NCI-H510A (cell line): ENCODE results near the gene PSMB11.

ENCODE experiments used
- DNase-seq: peaks from one replicate; lab custom pipeline; 2025; lab: John Stamatoyannopoulos, UW

PSMB11 gene

DNA sequence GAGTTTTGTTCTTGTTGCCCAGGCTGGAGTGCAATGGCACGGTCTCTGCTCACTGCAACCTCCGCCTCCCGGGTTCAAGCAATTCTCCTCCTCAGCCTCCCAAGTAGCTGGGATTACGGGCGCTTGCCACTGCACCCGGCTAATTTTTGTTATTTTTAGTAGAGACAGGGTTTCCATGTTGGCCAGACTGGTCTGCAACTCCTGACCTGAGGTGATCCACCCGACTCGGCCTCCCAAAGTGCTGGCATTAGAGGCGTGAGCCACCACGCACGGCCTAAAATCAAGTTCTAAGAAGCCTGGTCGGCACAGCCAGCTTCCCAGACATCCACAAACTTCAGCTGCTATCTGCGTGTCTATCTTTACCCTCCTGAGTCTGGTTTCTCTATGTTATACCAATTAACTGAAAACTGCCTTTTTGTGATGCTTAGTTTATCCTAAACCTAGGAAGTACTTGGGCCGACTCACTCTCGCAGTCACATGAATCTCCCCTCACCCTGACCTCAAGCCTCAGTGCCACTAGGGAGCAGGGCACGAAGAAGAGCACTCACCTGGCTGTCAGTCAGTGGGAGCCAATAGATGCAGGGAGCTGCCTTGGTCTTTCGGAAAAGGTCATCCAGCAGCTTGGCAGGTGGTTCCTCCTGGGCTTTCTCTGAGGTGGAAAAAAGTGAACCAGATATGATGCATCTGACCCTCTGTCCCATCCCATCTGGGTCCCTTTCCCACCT lies 18.7 kb downstream of the PSMB11 start:
- no peak for DNase-seq

DNA sequence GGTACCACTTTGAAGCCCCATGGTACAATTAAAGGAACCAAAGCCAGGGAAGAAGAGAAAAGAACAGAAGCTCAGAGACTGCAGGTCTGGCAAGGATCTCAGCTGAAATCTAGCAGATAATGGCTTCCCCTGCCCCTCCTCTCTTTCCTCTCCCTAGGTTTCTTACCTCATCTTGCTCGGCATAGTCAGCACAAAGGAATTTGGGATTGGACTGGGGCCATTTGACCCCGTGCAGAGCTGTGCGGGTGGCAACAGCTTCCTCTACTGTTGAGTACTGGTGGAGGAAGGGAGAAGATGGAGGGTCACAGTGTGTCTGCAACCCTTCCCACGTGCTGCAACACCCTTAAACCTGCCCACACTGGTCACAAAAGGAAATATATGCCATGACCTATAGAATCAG lies 20.0 kb downstream of the PSMB11 start:
- DNase-seq: no peak

DNA sequence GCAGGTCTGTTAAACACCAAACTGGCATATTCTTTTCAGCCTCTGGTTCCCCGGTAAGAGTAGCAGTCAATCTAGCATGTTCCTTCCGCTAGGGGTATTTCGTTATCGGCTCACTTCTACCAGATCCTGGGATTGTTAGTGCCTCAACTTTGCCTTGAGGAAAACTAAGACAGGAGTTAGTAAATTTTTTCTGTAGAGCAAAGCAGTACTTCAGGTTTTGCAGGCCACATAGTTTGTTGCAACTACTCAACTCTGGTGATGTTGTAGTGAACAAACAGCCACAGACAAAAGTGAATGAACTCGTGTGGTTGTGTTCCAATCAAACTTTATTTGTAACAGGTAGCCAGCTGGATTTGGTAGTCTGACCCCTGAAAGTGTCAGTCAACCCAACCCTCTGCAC lies 21.6 kb downstream of the PSMB11 start:
- DNase-seq: no peak

DNA sequence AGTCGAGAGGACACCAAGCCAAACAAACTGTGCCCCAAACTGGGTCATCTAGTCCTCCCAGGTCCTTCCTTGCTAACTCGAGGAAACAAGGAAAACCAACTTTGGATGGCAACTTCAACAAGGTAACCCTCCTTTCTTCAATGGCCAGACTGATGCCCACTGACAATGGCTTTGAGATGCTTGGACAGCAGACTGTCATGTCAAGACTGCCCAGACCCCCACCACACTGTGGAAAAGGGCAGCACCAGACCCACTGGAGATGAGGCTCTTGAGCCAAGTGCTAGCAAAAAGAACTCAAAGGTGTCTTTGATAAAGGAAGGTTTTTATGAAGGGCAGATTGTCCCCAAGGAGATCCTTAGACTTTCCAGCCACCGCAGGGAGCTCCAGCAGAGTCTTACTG lies 24.4 kb downstream of the PSMB11 start:
- DNase-seq: no peak

DNA sequence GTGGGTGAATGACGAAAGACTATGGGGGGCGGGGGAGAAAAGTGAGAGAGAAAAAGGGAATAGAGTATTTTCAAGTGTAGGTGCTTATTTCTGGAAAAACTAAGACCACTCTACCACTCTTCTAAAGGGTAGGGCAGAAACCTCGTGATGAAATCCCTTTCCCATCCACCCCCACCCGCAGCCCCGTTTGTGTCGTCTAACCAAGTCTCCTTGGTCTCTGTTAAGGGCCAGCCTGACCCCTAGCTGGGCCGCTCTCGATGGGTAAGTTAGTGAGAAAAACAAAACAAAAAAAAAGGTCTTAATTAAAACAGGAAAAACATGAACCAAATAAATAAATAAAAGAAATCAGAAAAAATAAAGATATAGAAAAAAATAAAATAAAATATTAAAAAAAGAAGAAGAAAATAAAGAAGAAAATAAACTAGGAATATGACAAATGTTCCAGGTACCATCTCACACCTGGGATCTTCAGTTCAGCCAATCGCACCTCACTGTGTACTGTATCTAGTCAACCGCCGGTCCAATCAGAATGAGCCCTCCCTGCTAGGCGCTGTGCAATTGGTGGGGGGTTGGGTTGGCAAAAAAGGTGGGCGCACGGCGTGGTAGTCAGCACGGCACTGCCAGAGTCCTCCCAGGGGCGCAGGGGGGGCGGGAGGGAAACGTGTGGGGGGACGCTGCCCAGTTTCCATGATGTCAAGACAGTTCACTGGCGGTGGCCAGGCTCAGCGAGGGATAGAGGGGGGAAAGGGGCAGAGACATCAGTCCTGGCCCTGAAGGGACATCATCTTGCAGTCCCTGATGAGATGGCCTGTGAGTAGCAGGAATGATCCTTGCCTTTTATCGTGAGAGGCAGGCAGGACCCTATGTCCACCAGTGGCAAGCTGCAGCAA lies 25.1 kb downstream of the PSMB11 start:
- no peak for DNase-seq

DNA sequence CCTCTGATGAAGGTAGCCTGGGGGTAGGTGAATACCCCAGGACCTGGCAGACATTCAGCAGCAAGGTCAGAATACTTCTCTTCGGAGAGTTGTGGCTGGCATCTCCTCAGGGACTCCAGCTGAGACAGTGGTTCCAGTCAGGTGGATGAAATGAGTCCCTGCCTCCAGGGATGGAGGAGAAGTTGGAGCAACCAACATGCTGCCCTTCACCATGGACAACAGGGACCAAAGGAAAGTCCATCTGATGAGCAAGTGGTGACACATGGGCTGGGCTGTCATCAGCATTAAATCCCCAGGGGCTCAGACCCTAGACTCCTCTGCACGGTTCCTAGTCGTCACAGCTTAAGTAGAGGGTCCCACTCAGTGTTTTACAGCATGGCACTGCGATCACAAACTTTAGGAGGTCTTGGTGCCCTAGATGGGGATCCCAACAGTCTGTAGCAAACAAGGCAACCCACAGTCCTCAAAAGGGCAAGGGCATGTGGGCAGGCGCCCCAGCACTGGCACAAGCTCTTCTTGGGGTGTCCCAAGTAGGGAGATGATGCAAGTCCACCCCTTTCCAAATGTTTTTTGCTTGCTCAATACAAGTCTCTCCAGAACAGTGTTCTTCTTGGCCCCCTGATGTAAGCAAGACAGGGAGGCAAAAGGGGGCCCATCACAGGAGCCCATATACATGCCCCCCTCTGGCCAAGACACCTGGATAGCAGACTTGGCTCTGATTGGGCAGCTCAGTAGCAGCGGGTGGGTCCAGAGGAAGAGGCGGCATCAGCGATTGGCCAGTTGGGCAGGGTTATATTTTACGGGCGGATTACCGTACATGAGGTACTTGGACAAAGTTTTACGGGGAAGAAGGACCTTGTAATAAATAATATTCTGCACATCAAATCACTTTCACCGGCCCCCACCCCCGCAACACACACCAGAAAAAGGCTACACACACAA lies 26.1 kb downstream of the PSMB11 start:
- DNase-seq: no peak

DNA sequence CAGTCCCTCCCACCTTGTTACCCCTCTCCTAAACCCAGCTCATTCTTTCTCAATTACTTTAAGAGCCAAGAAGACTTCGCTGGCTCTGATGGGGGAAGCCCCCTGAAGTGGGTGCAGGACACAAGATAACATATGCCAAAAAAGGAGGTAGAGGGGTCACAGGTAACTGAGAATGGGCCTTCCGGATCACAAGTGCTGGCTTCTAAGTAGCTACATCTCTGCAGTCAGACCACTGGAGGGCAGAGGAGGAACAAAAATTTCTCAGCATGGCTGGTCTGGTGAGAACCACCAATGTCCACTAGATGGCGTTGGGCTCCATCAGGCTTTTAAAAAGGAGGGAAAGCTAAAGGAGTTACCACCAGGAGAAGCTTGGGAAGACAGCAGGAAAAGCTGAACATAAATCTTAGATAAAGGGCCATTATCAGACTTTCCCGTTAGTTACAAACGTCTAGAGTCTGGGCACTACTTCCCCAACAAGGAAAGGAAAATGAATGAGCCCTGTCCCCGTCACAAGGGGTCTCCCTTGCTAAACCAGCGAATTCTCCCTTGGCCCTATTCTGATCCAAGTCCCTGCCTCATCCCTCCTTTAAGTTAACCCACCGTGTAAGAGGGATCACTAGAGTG lies 26.9 kb downstream of the PSMB11 start:
- DNase-seq: no peak

DNA sequence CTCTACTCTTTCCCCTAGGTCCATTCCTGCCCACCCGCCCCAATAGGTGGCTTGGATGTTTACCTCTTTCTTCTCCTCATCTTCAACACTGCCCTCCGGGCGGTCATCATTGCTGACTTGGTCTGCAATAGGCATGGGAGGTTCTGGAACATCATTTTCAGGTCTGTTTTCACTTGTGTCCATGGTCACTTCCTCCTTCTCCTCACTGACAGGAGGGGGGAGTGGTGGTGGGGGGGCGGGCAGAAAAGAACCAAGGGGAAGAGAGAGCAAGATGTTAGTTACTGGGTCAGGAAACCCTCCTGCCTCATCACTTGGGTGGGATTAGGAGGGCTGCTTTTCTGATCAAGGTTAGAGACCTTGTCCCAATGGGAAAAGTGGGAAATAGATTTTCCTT lies 27.4 kb downstream of the PSMB11 start:
- DNase-seq: no peak

DNA sequence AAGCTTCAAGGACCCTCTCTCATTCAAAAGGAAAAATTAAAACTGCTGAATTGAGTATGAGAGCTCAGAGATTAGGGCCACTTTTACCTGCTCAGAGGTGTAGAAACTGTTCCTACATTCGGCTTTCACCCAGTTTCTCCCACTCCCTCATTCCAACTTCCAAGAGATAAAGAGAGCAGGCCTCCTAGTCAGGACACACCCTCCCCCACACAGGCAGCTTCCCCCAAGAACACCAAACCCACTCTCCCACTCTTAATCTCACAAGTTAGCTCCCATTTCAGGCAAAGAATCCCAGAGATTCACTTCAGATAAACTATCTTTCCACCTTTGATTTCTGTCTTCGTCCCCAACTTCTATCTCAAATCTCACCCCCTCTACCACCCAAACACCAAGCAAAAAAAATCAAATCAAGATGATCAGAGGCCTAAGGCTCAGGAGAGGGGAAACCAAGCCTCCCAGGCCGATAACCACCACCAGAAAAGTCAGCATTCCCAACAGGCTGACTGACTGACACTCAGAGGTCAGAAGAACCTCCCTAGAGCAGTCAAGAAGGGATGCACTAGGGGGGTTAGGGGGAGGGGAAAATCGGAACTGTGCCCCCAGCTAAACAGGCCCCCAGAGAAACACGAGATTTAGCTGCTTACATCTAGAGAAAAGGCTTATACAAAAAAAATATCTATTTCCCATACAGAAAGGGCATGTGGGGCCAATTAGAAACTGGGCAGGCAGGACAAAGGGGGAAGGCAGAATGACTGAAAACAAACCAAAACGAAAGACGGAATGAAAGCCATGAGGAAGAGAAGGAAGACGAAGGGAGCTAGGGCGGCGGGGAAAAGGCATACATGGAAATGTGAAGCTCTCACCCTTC lies 28.5 kb downstream of the PSMB11 start:
- no peak for DNase-seq

DNA sequence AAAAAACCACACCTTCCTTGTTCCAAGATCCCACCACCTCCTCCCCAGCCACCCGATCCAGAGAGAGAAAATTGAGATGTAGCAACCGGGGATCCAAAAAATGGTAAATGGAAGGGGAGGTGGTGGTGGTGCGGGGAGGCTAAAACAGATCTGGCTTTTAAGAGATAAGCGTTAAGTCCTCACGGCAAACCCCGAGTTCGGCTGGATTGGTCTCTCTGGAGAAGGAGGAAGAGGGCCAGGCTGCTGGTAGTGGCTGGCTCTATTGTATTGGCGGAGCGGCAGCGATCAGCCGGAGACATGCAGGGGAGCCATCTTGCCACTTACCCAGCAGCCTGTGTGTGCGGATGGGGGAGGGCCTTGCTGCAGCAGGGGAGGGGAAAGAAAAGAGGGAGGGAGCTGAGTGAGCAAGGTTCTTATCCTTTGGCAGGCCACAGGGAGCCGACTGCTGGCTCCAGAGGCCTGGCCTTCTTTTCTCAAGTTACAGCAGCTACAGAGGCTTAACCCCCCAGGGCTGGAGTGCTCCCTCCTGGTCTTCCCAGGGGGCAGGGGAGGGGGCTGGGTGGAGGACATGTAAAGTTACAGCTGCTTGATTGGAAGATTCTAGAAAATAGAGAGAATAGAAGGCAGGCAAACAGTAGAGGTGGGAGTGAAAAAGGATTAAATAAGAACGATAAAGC lies 29.4 kb downstream of the PSMB11 start:
- DNase-seq: no peak

DNA sequence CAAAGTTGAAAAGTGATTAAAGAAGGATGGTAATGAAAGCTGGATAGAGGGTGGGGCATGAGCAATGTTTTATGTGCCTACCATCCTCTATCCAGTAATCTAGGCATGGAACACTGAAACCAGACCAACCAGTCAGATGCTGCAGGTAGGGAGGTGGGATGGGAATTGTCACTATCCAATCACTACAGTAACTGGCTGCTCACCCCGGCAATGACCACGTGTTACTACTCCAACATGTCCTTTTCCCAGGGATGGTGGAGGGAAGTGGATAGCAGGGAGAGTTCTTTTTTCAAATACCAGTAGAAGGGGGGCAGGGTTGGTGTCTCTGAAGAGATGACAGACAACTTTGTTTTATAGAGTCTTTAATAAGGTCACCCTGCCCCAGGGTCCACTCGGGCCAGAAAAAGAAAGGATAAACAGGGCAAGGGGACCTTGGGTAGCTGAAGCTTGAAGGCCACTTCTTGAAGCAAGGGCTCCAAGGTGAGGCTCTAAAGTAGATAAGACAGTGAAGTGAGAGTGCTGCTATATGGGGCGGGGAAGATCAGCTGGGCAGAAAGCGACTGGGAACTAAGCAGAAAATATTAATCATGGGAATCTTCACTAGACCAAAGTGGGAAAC lies 30.0 kb downstream of the PSMB11 start:
- no peak for DNase-seq

DNA sequence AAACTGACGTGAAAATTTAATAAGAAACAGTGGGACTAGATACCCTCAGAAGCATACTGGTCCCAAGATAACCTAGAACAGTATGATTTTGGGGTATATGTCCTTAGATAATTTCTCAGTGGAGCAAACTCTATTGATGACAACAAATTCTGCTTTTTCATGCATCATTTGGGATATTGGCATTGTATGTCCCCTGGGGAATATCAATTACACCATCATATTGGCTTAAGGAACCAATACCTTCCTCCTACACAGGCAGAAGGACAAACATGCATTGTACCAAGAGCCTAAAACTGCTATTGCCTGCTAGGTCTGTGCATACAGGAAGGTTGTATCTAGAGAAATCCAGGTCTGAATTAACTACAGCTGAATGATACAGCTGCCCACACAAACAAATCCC lies 32.9 kb downstream of the PSMB11 start:
- no peak for DNase-seq

DNA sequence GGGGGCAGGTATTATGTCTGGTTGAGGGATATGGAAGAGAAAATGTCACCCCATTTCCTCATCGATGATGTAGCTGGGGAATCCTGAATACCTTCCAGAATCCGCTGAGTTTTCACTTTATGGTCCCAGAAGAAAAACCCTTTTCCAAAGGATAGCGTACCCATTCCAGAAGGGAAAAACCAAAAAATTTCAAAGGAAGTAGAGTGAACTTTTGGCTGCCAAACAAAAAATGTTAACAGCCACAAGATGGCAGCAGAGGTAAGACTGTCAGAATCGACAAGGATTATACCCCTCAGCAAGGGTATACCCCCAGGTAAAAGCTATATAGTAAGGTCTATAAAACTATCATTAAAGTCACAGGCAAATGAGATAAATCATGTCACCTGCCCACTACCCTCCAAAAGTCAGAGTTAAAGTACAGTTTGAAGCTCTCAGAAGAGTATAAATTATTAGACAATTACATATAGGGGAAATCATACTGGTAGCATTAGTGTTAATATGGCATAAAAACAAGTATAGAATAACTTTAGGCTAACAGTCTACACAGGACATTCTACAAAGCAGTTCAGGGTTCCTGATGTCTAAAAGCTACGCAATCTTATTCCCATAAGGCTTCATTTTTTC lies 34.9 kb downstream of the PSMB11 start:
- no peak for DNase-seq

DNA sequence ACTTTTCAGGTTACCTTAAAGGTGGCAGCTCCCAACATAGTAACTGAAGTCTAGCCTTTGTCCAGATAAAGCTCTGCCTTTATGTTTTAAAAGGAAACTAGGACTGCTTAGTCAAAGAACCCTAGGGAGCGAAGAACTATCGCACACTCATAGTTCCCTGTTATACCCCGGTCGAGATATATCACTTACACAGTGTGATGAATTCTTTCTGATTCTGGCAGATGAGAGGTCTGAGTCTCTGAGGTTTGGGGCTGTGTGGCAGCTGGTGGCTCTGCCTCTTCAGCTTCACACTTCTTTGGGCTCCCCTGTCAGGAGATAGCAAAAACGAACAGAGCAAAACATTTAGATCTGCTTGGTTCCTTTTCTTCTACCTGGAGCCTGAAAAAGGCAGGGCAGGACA lies 36.0 kb downstream of the PSMB11 start:
- no peak for DNase-seq

DNA sequence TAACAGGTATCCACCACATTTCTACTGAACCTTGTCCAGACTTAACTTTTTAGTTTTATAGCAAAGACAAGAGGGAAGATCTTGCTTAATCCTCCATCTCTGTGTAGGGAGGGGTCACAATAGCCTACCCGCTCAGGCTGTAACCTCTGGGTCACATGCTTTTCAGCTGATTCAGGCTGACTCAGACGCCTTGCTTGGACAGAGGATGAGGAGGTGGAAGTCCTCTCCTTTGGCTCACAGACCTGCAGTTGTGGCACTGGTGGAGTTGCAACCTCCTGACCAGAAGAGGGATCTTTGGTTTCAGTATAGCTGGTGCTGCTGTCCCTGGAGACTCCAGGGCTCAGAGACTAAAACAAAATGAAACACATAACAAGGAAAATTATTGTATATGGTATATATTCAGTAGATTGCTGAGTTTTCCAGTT lies 36.7 kb downstream of the PSMB11 start:
- no peak for DNase-seq

DNA sequence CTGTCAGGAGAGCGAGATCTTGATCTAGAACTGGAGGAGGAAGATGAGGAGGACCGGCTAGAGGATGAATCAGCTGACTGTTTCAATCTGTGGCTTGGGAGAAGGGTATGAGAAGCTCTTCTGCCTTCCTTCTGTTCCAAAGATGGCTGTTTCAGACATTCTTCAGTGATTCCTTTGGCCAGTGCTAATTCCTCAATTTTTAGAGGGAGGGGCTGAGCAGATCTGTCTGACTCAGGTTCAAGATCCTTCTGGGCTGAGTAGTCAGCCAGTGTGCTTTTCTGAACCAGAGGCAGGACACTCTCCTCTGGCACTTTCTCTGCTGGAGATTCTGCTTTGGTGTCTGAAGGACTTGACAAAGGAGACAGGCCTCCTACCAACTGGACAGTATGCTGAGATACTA lies 37.7 kb downstream of the PSMB11 start:
- no peak for DNase-seq

DNA sequence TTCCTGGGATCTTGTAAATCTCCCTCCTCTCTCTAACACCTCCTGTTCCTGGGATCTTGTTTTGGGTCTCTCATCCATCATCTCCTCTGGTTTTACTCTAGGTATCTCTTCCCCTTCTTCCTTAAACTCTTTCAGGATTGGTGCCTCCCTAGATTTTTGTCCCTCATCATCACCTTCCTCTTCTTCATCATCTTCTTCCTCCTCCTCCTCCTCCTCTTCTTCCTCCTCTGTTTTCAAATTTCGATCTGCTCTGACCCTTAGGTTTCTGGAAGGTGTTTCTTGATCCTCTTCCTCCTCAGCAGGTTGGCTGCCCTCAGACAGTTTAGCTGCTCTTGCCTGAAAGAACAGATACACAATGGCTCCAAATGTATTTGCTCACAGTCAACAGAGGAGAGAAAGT lies 38.5 kb downstream of the PSMB11 start:
- DNase-seq: no peak

DNA sequence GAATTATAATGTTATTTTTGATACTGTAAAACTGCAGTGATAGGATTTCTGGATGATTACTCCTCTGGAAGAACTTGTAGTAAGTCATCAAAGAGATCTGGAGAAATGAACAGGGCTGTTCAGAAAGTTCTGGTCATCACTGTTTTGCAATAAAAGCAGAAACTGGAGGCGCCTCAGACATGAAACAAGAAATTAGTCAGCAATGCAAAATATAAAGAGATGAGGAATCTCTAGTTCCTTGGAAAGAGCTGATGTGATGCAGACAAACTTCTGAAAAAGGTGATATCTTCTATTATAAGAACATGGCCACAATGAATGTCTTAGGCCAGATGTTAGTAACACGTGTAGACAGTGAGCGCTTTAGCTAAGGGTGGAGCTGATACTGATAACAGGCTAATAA lies 43.4 kb downstream of the PSMB11 start:
- DNase-seq: no peak

DNA sequence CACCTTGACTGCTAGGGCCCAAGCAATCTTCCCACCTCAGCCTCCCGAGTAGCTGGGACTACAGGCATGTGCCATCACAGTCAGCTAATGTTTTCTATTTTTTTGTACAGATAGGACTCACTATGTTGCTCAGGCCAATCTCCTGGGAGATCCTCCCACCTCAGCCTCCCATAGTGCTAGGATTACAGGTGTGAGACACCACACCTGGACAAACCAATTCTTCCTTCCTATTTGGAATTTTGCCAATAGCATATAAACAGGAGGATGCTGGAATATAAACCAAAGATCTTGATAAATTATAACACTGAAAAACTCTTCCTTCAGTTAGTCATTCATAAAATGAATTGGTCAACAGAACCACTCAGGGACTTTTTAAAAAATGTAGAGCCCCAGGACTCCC lies 44.6 kb downstream of the PSMB11 start:
- DNase-seq: no peak
